Neural crest cell (in vitro differentiated cells): ENCODE measurements around the gene NFYB. TPM values are rescaled to one million over a fixed set of nuclear protein-coding genes. Genes with fewer than 3 reads are reported as not detected.

ENCODE experiments used
- DNase-seq: peaks from one replicate; pipeline ENCODE4 v3.0.0; 2021; ENCODE audit warnings: low read depth, mixed read lengths, low spot score
- H3K27ac Mint-ChIP-seq: one replicate; pipeline ENCODE4 v1.8.0; 2021; ENCODE audit warnings: mild to moderate bottlenecking, mixed read lengths; ENCODE audit not compliant: unreplicated experiment
- H3K27me3 Mint-ChIP-seq: 2 replicates; pipeline ENCODE4 v1.8.0; 2021; ENCODE audit warnings: low read depth, mild to moderate bottlenecking, mixed read lengths
- H3K36me3 Mint-ChIP-seq: 2 replicates; pipeline ENCODE4 v1.8.0; 2021; ENCODE audit warnings: low read depth, mild to moderate bottlenecking, mixed read lengths
- H3K4me1 Mint-ChIP-seq: 2 replicates; pipeline ENCODE4 v1.8.0; 2021; ENCODE audit warnings: mixed read lengths
- H3K4me3 Mint-ChIP-seq: one replicate; pipeline ENCODE4 v1.8.0; 2021; ENCODE audit warnings: mild to moderate bottlenecking, mixed read lengths
- H3K9me3 Mint-ChIP-seq: 2 replicates; pipeline ENCODE4 v1.8.0; 2021; ENCODE audit warnings: mixed read lengths
- total RNA-seq: library from RNA; stranded (reverse); gene quantifications from 2 replicates; pipeline ENCODE4 v1.2.1, GENCODE V29; 2021
- TF ChIP-seq, protein P1 (sequence below): fragments of 200-600 bp; sonication (generic); conservative IDR thresholded peaks from 2 replicates; pipeline ENCODE4 v1.5.0; 2021; ENCODE audit warnings: antibody characterized with exemption, mild to moderate bottlenecking

Gene NFYB
- total RNA-seq, 1 donor from 2014 or later, result 45.6 TPM

DNA sequence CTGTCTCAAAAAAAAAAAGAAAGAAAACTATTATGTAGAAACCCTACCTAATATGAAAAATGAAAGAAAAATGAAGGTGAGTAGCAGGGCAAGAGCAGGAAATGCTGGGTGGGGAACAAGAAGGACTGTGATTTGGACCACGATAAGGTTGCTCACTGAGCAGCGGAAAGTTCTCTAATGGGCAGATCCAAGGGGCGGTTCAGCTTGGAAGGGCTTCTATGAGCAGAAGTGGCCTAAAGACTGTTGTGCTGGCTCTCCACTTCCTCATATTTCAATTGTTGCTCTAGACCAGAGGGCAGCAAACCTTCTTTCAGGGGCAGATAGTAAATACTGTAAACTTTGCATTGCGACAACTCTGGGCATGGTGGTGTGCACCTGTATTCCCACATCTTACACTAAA lies 16.3 kb upstream of the NFYB start:
- TF ChIP-seq, protein P1, sequence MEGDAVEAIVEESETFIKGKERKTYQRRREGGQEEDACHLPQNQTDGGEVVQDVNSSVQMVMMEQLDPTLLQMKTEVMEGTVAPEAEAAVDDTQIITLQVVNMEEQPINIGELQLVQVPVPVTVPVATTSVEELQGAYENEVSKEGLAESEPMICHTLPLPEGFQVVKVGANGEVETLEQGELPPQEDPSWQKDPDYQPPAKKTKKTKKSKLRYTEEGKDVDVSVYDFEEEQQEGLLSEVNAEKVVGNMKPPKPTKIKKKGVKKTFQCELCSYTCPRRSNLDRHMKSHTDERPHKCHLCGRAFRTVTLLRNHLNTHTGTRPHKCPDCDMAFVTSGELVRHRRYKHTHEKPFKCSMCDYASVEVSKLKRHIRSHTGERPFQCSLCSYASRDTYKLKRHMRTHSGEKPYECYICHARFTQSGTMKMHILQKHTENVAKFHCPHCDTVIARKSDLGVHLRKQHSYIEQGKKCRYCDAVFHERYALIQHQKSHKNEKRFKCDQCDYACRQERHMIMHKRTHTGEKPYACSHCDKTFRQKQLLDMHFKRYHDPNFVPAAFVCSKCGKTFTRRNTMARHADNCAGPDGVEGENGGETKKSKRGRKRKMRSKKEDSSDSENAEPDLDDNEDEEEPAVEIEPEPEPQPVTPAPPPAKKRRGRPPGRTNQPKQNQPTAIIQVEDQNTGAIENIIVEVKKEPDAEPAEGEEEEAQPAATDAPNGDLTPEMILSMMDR, result no peak
- Mint-ChIP-seq H3K4me1 (no peaks in the 10 kb centered on the region), H3K9me3 (no peaks in the 10 kb centered on the region), H3K27me3 (no peaks in the 10 kb centered on the region), H3K4me3 (no peak overlapping the region), H3K36me3 (no peaks in the 10 kb centered on the region), H3K27ac (no peak overlapping the region)
- DNase-seq, result no peak

DNA sequence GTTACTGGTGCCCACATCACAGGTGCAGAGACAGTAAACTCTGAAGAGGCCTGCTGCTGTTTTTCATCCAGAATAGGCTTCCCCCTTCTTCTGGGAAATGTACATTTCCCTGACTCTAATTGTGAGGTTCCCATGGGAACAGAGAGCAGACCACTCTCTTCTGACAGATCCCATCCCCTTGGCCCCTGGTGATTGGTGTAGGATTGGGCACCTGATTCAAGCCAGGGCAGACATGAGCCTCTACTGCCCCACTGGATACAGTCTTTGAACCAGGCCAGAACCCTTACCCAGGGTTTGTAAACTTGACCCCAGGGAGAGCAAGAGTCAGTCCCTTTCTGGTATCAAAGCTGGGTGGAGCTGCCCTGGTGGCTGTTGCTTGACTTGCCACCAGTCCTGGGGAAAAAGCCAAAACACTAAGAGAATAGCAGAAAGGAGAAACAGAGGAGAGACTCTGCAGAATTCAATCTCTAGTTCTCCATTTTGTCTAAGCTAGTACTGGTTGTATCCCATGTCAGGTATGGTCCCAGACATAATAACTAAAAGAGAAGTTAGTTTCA lies 14.8 kb upstream of the NFYB start:
- no peaks in the 10 kb centered on the region for H3K27me3 Mint-ChIP-seq
- H3K27ac Mint-ChIP-seq, result no peak overlapping the region
- no peak overlapping the region for H3K4me3 Mint-ChIP-seq
- no peaks in the 10 kb centered on the region for H3K36me3 Mint-ChIP-seq
- no peak for DNase-seq
- no peaks in the 10 kb centered on the region for H3K9me3 Mint-ChIP-seq
- TF ChIP-seq, protein P1, result no peak
- no peaks in the 10 kb centered on the region for H3K4me1 Mint-ChIP-seq

DNA sequence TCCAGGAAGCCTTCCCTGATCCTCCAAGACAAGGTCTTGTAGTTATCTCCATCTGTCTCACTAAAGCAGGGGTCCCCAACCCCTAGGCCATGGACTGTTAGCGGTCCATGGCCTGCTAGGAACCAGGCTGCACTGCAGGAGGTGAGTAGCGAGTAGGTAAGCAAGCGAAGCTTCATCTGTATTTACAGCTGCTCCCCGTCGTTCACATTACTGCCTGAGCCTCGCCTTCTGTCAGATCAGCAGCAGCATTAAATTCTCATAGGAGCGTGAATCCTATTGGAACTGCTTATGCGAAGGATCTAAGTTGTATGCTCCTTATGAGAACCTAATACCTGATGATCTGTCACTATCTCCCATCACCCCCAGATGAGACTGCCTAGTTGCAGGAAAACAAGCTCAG lies 12.4 kb upstream of the NFYB start:
- no peaks in the 10 kb centered on the region for H3K4me1 Mint-ChIP-seq
- DNase-seq, result no peak

DNA sequence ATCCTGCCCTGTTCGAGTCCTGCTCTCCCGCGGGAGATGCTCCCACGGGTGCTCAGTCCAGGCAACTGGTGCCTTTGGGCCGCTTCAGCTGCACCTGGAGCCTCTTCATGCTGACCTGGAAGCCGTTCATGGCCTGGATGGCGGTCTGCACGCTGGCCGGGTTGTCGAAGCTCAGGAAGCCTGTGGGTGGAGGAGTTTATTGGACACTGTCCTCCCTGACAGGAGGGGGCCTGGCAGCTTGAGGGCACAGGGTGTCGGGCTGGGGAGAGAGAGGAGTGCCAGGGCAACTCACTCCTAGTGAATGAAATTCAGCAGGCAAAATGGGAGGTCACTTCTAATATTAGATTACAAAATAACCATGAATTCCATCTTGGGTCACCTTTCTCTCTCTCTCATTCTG lies 9.3 kb upstream of the NFYB start:
- DNase-seq, result no peak
- peaks cover 5% of the 10 kb centered on the region for H3K9me3 Mint-ChIP-seq
- H3K36me3 Mint-ChIP-seq, result no peaks in the 10 kb centered on the region

More for the DNA sequence above, 12.4 kb upstream of the NFYB start:
- H3K9me3 Mint-ChIP-seq, result no peaks in the 10 kb centered on the region
- H3K27ac Mint-ChIP-seq, result peak overlapping the region; percentile 53
- H3K4me3 Mint-ChIP-seq, result no peak overlapping the region
- TF ChIP-seq, protein P1, result no peak
- H3K36me3 Mint-ChIP-seq, result no peaks in the 10 kb centered on the region
- H3K27me3 Mint-ChIP-seq, result no peaks in the 10 kb centered on the region

DNA sequence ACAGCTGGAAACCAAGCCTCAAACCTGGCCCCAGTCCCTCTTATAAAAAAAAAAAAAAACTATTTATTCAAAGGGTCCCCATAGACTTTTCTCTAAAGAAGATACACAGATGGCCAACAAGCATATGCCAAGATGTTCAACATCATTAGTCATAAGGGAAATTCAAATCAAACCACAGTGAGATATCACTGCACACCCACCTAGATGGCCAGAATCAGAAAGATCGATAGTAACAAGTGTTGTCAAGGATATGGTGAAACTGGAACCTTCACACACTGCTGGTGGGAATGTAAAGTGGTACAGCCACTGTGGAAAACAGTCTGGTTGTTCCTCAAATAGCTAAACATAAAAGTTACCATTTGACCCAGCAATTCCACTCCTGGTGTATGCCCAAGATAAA lies 5.9 kb upstream of the NFYB start:
- no peak overlapping the region for H3K27ac Mint-ChIP-seq
- no peak overlapping the region for H3K4me3 Mint-ChIP-seq
- H3K4me1 Mint-ChIP-seq, result peaks cover 2% of the 10 kb centered on the region
- no peak for DNase-seq
- H3K9me3 Mint-ChIP-seq, result peaks cover 5% of the 10 kb centered on the region
- peaks cover 8% of the 10 kb centered on the region for H3K27me3 Mint-ChIP-seq
- no peaks in the 10 kb centered on the region for H3K36me3 Mint-ChIP-seq
- TF ChIP-seq, protein P1, result no peak

More for the DNA sequence above, 9.3 kb upstream of the NFYB start:
- H3K4me1 Mint-ChIP-seq, result no peaks in the 10 kb centered on the region
- H3K27ac Mint-ChIP-seq, result no peak overlapping the region
- H3K27me3 Mint-ChIP-seq, result peaks cover 5% of the 10 kb centered on the region
- no peak overlapping the region for H3K4me3 Mint-ChIP-seq
- TF ChIP-seq, protein P1, result no peak
